HepG2 (cell line): ENCODE measurements around the gene RGS10. TPM values are rescaled to one million over a fixed set of nuclear protein-coding genes. Genes with fewer than 3 reads are reported as not detected.

ENCODE experiments used
- DPF2 ChIP-seq: sonication (generic); formaldehyde crosslinking; IDR thresholded peaks from 2 replicates; pipeline ENCODE4 v1.4.0; 2020; ENCODE audit warnings: mild to moderate bottlenecking, low read depth, missing genetic modification reagents, borderline replicate concordance
- GLI4 ChIP-seq: sonication (generic); formaldehyde crosslinking; IDR thresholded peaks from 2 replicates; pipeline ENCODE4 v1.5.1; 2020; ENCODE audit warnings: missing genetic modification reagents, mild to moderate bottlenecking, moderate library complexity, borderline replicate concordance
- IKZF1 ChIP-seq: fragments of 450-650 bp; IDR thresholded peaks from 2 replicates; pipeline ENCODE4 v1.7.1; 2016
- NONO ChIP-seq, 2 experiments: fragments of 450-650 bp in 1 of 2; sonication (generic) in 1 of 2; formaldehyde crosslinking in 1 of 2; IDR thresholded peaks in 1 of 2; conservative IDR thresholded peaks in 1 of 2; 2 replicates each; pipeline versions ENCODE4 v1.6.1 to v1.8.0; 2017 to 2022; ENCODE audit warnings: mild to moderate bottlenecking in 1 of 2, missing genetic modification reagents in 1 of 2, moderate library complexity in 1 of 2
- ZFP82 ChIP-seq: sonication (generic); formaldehyde crosslinking; IDR thresholded peaks from 2 replicates; pipeline ENCODE4 v1.5.1; 2020; ENCODE audit warnings: mild to moderate bottlenecking, missing genetic modification reagents, borderline replicate concordance
- ZNF143 ChIP-seq: sonication (generic); formaldehyde crosslinking; IDR thresholded peaks from 2 replicates; pipeline ENCODE4 v1.4.0; 2020; ENCODE audit warnings: missing genetic modification reagents
- ZNF501 ChIP-seq: sonication (generic); formaldehyde crosslinking; IDR thresholded peaks from 2 replicates; pipeline ENCODE4 v1.5.1; 2020; ENCODE audit warnings: mild to moderate bottlenecking, moderate library complexity, missing genetic modification reagents
- ZNF564 ChIP-seq: sonication (generic); formaldehyde crosslinking; IDR thresholded peaks from 2 replicates; pipeline ENCODE4 v1.8.1; 2023; ENCODE audit warnings: mild to moderate bottlenecking, missing genetic modification reagents
- ZNF574 ChIP-seq: sonication (generic); formaldehyde crosslinking; IDR thresholded peaks from 2 replicates; pipeline ENCODE4 v1.4.0; 2020; ENCODE audit warnings: missing genetic modification reagents
- ZNF598 ChIP-seq: sonication (generic); formaldehyde crosslinking; IDR thresholded peaks from 2 replicates; pipeline ENCODE4 v1.5.1; 2020; ENCODE audit warnings: mild to moderate bottlenecking, missing genetic modification reagents, borderline replicate concordance
- ZNF710 ChIP-seq: sonication (generic); formaldehyde crosslinking; IDR thresholded peaks from 2 replicates; pipeline ENCODE4 v1.5.0; 2020; ENCODE audit warnings: mild to moderate bottlenecking, missing genetic modification reagents, borderline replicate concordance
- ZNF761 ChIP-seq: sonication (generic); formaldehyde crosslinking; conservative IDR thresholded peaks from 2 replicates; pipeline ENCODE4 v1.4.0; 2020; ENCODE audit warnings: mild to moderate bottlenecking, missing genetic modification reagents
- ZNF777 ChIP-seq: sonication (generic); formaldehyde crosslinking; IDR thresholded peaks from 2 replicates; pipeline ENCODE4 v1.4.0; 2020; ENCODE audit warnings: missing genetic modification reagents
- ZNF800 ChIP-seq: sonication (generic); formaldehyde crosslinking; IDR thresholded peaks from 2 replicates; pipeline ENCODE4 v1.4.0; 2020; ENCODE audit warnings: missing genetic modification reagents
- ZSCAN29 ChIP-seq: sonication (generic); formaldehyde crosslinking; conservative IDR thresholded peaks from 2 replicates; pipeline ENCODE4 v1.4.0; 2020; ENCODE audit warnings: mild to moderate bottlenecking, missing genetic modification reagents
- ZSCAN31 ChIP-seq: sonication (generic); formaldehyde crosslinking; IDR thresholded peaks from 2 replicates; pipeline ENCODE4 v1.5.0; 2020; ENCODE audit warnings: low read depth, mild to moderate bottlenecking, missing genetic modification reagents
- ZUFSP ChIP-seq: sonication (generic); formaldehyde crosslinking; IDR thresholded peaks from 2 replicates; pipeline ENCODE4 v1.9.0; 2021; ENCODE audit warnings: missing genetic modification reagents, mild to moderate bottlenecking, borderline replicate concordance
- polyA plus RNA-seq, 8 experiments: library from polyadenylated mRNA; depleted of rRNA in 3 of 8; stranded (reverse) in 7 of 8; unstranded in 1 of 8; fragments of >200 nt; fragmentation: Illumina TruSeq in 4 of 8; extraction: Trizol in 4 of 8; gene quantifications; 2 replicates each; pipeline versions ENCODE4 v1.2.1 to v1.2.3, GENCODE V29; 2011 to 2016; ENCODE audit warnings: low read depth in 4 of 8, missing spikeins in 1 of 8, mixed read lengths in 1 of 8; ENCODE audit not compliant: insufficient read depth in 1 of 8
- total RNA-seq, 5 experiments: library from RNA; depleted of rRNA; stranded (reverse); fragments of >200 nt; fragmentation: Illumina TruSeq; extraction: Trizol; gene quantifications; 2 replicates each; pipeline ENCODE4 v1.2.3, GENCODE V29; 2016; ENCODE audit warnings: low read depth in 1 of 5

Gene RGS10
- total and polyA plus RNA-seq, 2 of the 13 experiments (the other 11 are each of a cell fraction or from before 2014, with no cell fraction given): 1.7 to 5.1 TPM

- TF ChIP-seq ZNF574: peak; percentile 66
- TF ChIP-seq ZFP82 (CRISPR knock-in tag): peak; percentile 52; the same call in 1 of the 2 replicates
- no peak for TF ChIP-seq ZUFSP (CRISPR knock-in tag)
- peak; percentile 71; the same call in 1 of the 2 replicates for TF ChIP-seq ZNF800
- TF ChIP-seq ZNF564: peak; percentile 40; the same call in 1 of the 2 replicates
- TF ChIP-seq ZNF761 (CRISPR knock-in tag): 0 out of 2 replicates have a peak, but pooled peaks have one; percentile 60
- TF ChIP-seq ZNF598 (CRISPR knock-in tag): peak; percentile 39; the same call in 1 of the 2 replicates
- TF ChIP-seq IKZF1: no peak
- 0 out of 2 replicates have a peak, but pooled peaks have one; percentile 26 for TF ChIP-seq ZNF710 (CRISPR knock-in tag)
- TF ChIP-seq ZNF777 (CRISPR knock-in tag): no peak
- peak; percentile 25; the same call in 1 of the 2 replicates for TF ChIP-seq ZNF143 (CRISPR knock-in tag)
- 0 out of 2 replicates have a peak, but pooled peaks have one; percentile 21 for TF ChIP-seq GLI4 (CRISPR knock-in tag)
- 0 out of 2 replicates have a peak, but pooled peaks have one; percentile 15 for TF ChIP-seq ZSCAN29 (CRISPR knock-in tag)
- 0 out of 2 replicates have a peak, but pooled peaks have one; percentile 63 for TF ChIP-seq ZSCAN31 (CRISPR knock-in tag)
- peak; percentile 79; the same call in 1 of the 2 replicates for TF ChIP-seq ZNF501 (CRISPR knock-in tag)
- TF ChIP-seq NONO (IDR thresholded peaks at IDR 0.05): no peak
- 0 out of 2 replicates have a peak, but pooled peaks have one; percentile 23 for TF ChIP-seq NONO (CRISPR knock-in tag; conservative IDR thresholded peaks at IDR 0.05)
- no peak; the same call in 1 of the 2 replicates for TF ChIP-seq DPF2
Observed at GRCh38 chr10:119498889-119499676, 43.4 kb downstream of the RGS10 start (continued).
